Measurements from ENCODE around the gene TRAT1. TPM values are rescaled to one million over a fixed set of nuclear protein-coding genes. Genes with fewer than 3 reads are reported as not detected.

Gene TRAT1
- total RNA-seq, 1 experiment from 2014 or later: not detected

DNA sequence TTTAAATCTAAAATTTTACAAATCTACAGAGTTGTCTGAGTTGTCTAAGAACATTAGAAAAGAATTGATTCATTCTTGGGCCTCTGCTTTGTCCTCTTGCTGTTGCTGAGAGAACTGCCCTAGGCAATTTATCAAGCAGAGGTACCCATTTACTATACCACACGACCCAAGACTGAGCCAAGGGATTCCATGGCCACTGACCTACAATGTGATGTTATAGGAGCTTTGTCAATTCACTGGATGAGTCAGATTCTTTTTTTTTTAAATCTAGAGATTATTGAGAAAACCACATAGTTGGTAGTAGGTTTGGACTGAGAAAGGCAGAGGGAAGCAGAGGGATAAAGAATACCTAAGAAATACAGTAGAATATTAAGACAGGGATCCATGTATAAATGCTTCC, 55.3 kb downstream of the TRAT1 start:
- no peak for DNase-seq (ENCODE audit: low spot score)
- no peaks in the 10 kb centered on the region for H3K36me3 ChIP-seq (ENCODE audit: insufficient read depth, low read length, poor library complexity, severe bottlenecking)
- H3K4me3 ChIP-seq (ENCODE audit: low read depth, low read length, poor library complexity, severe bottlenecking): no peak overlapping the region
- no peak overlapping the region for H3K27ac ChIP-seq (ENCODE audit: low read depth, low read length, poor library complexity, severe bottlenecking)
- no peaks in the 10 kb centered on the region for H3K9me3 ChIP-seq (ENCODE audit: low read depth, low read length, poor library complexity, severe bottlenecking)
- TF ChIP-seq EZH2 (IDR thresholded peaks at IDR 0.05; ENCODE audit: borderline replicate concordance, low read depth, low read length, poor library complexity, severe bottlenecking): no peak
- TF ChIP-seq CTCF (conservative IDR thresholded peaks at IDR 0.05; ENCODE audit: low read depth, low read length): no peak
- BruUV-seq (replicated peaks): no TSS peak
- no peaks in the 10 kb centered on the region for H3K4me1 ChIP-seq (ENCODE audit: insufficient read depth, low read length, poor library complexity, severe bottlenecking)
- POLR2A ChIA-PET (ENCODE audit: low non-redundant PET): interaction anchor here (0.6 kb wide), 1 partner anchor 96 kb away, joined by 7 read pairs; no protein-coding TSS in a partner anchor
- intact Hi-C loops (cut with micrococcal nuclease; ENCODE audit: unreplicated experiment): no loop called here
- H3K27me3 ChIP-seq (replicated peaks; ENCODE audit: insufficient read depth, low read depth, low read length, poor library complexity): no peaks in the 10 kb centered on the region
- CTCF ChIA-PET: no interaction called here

GRCh38 chr3:108879915-108880314, 57.3 kb downstream of the TRAT1 start:
- H3K9me3 ChIP-seq (ENCODE audit: low read depth, low read length, poor library complexity, severe bottlenecking): no peaks in the 10 kb centered on the region
- CTCF ChIA-PET: no interaction called here
- H3K4me1 ChIP-seq (ENCODE audit: insufficient read depth, low read length, poor library complexity, severe bottlenecking): no peaks in the 10 kb centered on the region
- no peak for DNase-seq (ENCODE audit: low spot score)
- H3K27ac ChIP-seq (ENCODE audit: low read depth, low read length, poor library complexity, severe bottlenecking): no peak overlapping the region
- TF ChIP-seq CTCF (conservative IDR thresholded peaks at IDR 0.05; ENCODE audit: low read depth, low read length) (no peak), EZH2 (IDR thresholded peaks at IDR 0.05; ENCODE audit: borderline replicate concordance, low read depth, low read length, poor library complexity, severe bottlenecking) (no peak)
- intact Hi-C loops (cut with micrococcal nuclease; ENCODE audit: unreplicated experiment): no loop called here
- H3K36me3 ChIP-seq (ENCODE audit: insufficient read depth, low read length, poor library complexity, severe bottlenecking): no peaks in the 10 kb centered on the region
- POLR2A ChIA-PET (ENCODE audit: low non-redundant PET): no interaction called here
- no peak overlapping the region for H3K4me3 ChIP-seq (ENCODE audit: low read depth, low read length, poor library complexity, severe bottlenecking)
- H3K27me3 ChIP-seq (replicated peaks; ENCODE audit: insufficient read depth, low read depth, low read length, poor library complexity): no peaks in the 10 kb centered on the region
- no TSS peak for BruUV-seq (replicated peaks)

DNA sequence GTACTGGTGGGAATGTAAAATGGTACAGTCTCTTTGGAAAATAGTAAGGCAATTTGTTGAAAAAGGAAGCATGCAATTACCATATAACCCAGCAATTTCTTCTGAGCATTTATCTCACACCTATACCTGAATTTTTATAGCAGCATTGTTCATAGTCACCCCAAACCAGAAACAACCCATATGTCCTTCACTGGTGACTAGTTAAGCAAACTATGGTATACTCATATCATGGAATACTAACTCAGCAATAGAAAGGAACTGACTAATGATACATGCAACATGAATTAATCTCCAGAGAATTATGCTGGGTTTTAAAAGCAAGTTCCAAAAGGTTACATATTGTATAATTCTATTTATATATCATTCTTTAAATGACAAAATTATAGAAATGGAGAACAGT, 60.2 kb downstream of the TRAT1 start:
- H3K9me3 ChIP-seq (ENCODE audit: low read depth, low read length, poor library complexity, severe bottlenecking): no peaks in the 10 kb centered on the region
- no peak overlapping the region for H3K27ac ChIP-seq (ENCODE audit: low read depth, low read length, poor library complexity, severe bottlenecking)
- no peaks in the 10 kb centered on the region for H3K27me3 ChIP-seq (replicated peaks; ENCODE audit: insufficient read depth, low read depth, low read length, poor library complexity)
- intact Hi-C loops (cut with micrococcal nuclease; ENCODE audit: unreplicated experiment): no loop called here
- no peak overlapping the region for H3K4me3 ChIP-seq (ENCODE audit: low read depth, low read length, poor library complexity, severe bottlenecking)
- H3K4me1 ChIP-seq (ENCODE audit: insufficient read depth, low read length, poor library complexity, severe bottlenecking): no peaks in the 10 kb centered on the region
- POLR2A ChIA-PET (ENCODE audit: low non-redundant PET): no interaction called here
- CTCF ChIA-PET: no interaction called here
- TF ChIP-seq EZH2 (IDR thresholded peaks at IDR 0.05; ENCODE audit: borderline replicate concordance, low read depth, low read length, poor library complexity, severe bottlenecking) (no peak), CTCF (conservative IDR thresholded peaks at IDR 0.05; ENCODE audit: low read depth, low read length) (no peak)
- no peak for DNase-seq (ENCODE audit: low spot score)
- BruUV-seq (replicated peaks): no TSS peak
- no peaks in the 10 kb centered on the region for H3K36me3 ChIP-seq (ENCODE audit: insufficient read depth, low read length, poor library complexity, severe bottlenecking)
